PFSK-1 (cell line): Measurements from ENCODE around the gene TBC1D9B.

Experiments used
- FOXP2 ChIP-seq: optimal IDR thresholded peaks from 2 replicates; pipeline ENCODE3; 2011; ENCODE audit warnings: borderline replicate concordance, control low read depth, inconsistent platforms; ENCODE audit not compliant: insufficient read depth; ENCODE audit errors: extremely low read length, extremely low read depth
- POLR2AphosphoS5 ChIP-seq: IDR thresholded peaks from 2 replicates; pipeline ENCODE4 v1.6.1; 2012; ENCODE audit warnings: low read depth, mild to moderate bottlenecking, control low read depth, low read length, moderate library complexity
- REST ChIP-seq, 2 experiments: IDR thresholded peaks; 2 replicates each; pipeline versions ENCODE4 v1.6.1 to v1.8.0; 2011 to 2012; ENCODE audit warnings: low read depth in 2 of 2, low read length in 2 of 2, control low read depth in 1 of 2, inconsistent platforms in 1 of 2, mild to moderate bottlenecking in 1 of 2, moderate library complexity in 1 of 2; ENCODE audit not compliant: insufficient read depth in 1 of 2
- SIN3A ChIP-seq: IDR thresholded peaks from 2 replicates; pipeline ENCODE4 v1.6.1; 2012; ENCODE audit warnings: mild to moderate bottlenecking, low read length, moderate library complexity, borderline replicate concordance; ENCODE audit not compliant: insufficient read depth
- TAF1 ChIP-seq: IDR thresholded peaks from 2 replicates; pipeline ENCODE4 v1.6.1; 2012; ENCODE audit warnings: low read length, control low read depth, borderline replicate concordance; ENCODE audit not compliant: insufficient read depth

The TBC1D9B gene

GRCh38 chr5:179832039-179832745 is 75.5 kb downstream of the TBC1D9B start:
- TF ChIP-seq SIN3A (no peak), FOXP2 (no peak), REST (IDR thresholded peaks at IDR 0.05; ENCODE audit: insufficient read depth in 1 of 2, low read depth in 2 of 2, low read length in 2 of 2) (no peak), POLR2AphosphoS5 (no peak), TAF1 (no peak)

- TF ChIP-seq REST (IDR thresholded peaks at IDR 0.05; ENCODE audit: insufficient read depth in 1 of 2, low read depth in 2 of 2, low read length in 2 of 2) = no peak
- no peak for TF ChIP-seq FOXP2
- TF ChIP-seq TAF1 = no peak
- TF ChIP-seq POLR2AphosphoS5 = no peak
- no peak for TF ChIP-seq SIN3A
These were observed 76.8 kb downstream of the TBC1D9B start for GRCh38 chr5:179830818-179831468.

- no peak for TF ChIP-seq SIN3A
- TF ChIP-seq TAF1 = no peak
- no peak for TF ChIP-seq FOXP2
- TF ChIP-seq POLR2AphosphoS5 = no peak
- no peak for TF ChIP-seq REST (IDR thresholded peaks at IDR 0.05; ENCODE audit: insufficient read depth in 1 of 2, low read depth in 2 of 2, low read length in 2 of 2)
These were observed 77.8 kb downstream of the TBC1D9B start for GRCh38 chr5:179829732-179830435.

- TF ChIP-seq TAF1 (no peak), FOXP2 (no peak), SIN3A (no peak), REST (IDR thresholded peaks at IDR 0.05; ENCODE audit: insufficient read depth in 1 of 2, low read depth in 2 of 2, low read length in 2 of 2) (no peak), POLR2AphosphoS5 (no peak)
These were observed 78.8 kb downstream of the TBC1D9B start for GRCh38 chr5:179828756-179829421.
